Right cardiac atrium (tissue), 5 donors: ENCODE measurements around the gene MAP7D1. TPM values are rescaled to one million over a fixed set of nuclear protein-coding genes. Genes with fewer than 3 reads are reported as not detected.
A peak's percentile ranks its signal among the peaks of the same experiment; 100 is the strongest.
"Not testable (repeated sequence)": the region's sequence is repeated elsewhere in the genome, so short reads cannot be mapped to it uniquely, and the experiment has no call there.

Source experiments
- ATAC-seq, 2 donors: fragments of 200-7000 bp; cut with Tn5 transposase; one replicate each; pipeline versions ENCODE4 v1.8.0 to v1.9.1; 2020; ENCODE audit warnings: moderate library complexity in 2 of 2, mild to moderate bottlenecking in 1 of 2
- DNase-seq, 3 donors: peaks; one replicate each; pipeline ENCODE4 v3.0.0-alpha.2; 2020
- H3K27ac ChIP-seq: one replicate; pipeline ENCODE4 v1.5.1; 2013; ENCODE audit warnings: mild to moderate bottlenecking, low read length, control low read depth, moderate library complexity
- H3K27me3 ChIP-seq: one replicate; pipeline ENCODE4 v1.6.1; 2013; ENCODE audit not compliant: control insufficient read depth, insufficient read depth
- H3K4me1 ChIP-seq: one replicate; pipeline ENCODE4 v1.6.1; 2013; ENCODE audit warnings: low read length; ENCODE audit not compliant: control insufficient read depth, insufficient read depth
- H3K4me3 ChIP-seq: one replicate; pipeline ENCODE4 v1.5.1; 2013; ENCODE audit warnings: low read length, control low read depth
- H3K9me3 ChIP-seq: one replicate; pipeline ENCODE4 v1.6.1; 2013; ENCODE audit warnings: low read length; ENCODE audit not compliant: control insufficient read depth
- whole genome bisulfite sequencing: extraction: QIAGEN DNeasy Blood & Tissue Kit; methylation state at CpG from one replicate; pipeline ENCODE4 v1.1.7; 2013; 5-methylcytosine and 5-hydroxymethylcytosine counted together
- intact Hi-C, 4 donors: fragments of 100-400 bp; cut with DNase I; formaldehyde crosslinking; loops; one replicate each; pipeline versions ENCODE4 v1.11.0 to v1.14.0; 2022 to 2023
- polyA plus RNA-seq: library from polyadenylated mRNA; stranded (reverse); fragments of 200-250 nt; gene quantifications from one replicate; pipeline ENCODE4 v1.2.3, GENCODE V29; 2013
- total RNA-seq, 4 donors: library from RNA; stranded (reverse); fragmentation: NEBNext Ultra II Directional; extraction: Animal tissue kit (Norgen Biotek cat#: 25700); gene quantifications; one replicate each; pipeline ENCODE4 v1.2.1, GENCODE V29; 2021
- donor health status: healthy with polysubstance abuse.
- donor health status: DM: no; HTN: yes; CAD: no.
- donor health status: DM: no; HTN: no; CAD: no.
- donor health status: DM: no; HTN: yes; CAD: no; lungs with severe emphysema.
- donor health status: DM: yes; HTN: yes; CAD: no.

MAP7D1 gene
- total and polyA plus RNA-seq, 5 donors = 285 to 403 (median 358) TPM

- intact Hi-C loops = no loop called here
- Histone ChIP-seq H3K4me1 (peaks cover 16% of the 10 kb centered on the region), H3K4me3 (no peak overlapping the region), H3K27me3 (no peaks in the 10 kb centered on the region), H3K9me3 (no peaks in the 10 kb centered on the region), H3K27ac (peak overlapping the region; percentile 81)
- peak; percentile 87 to 94 (median 89) for DNase-seq
- WGBS = 27% methylated on average over 6 of the region's 6 CpGs
- ATAC-seq = peak; percentile 75 to 82
These were observed 51.4 kb downstream of the MAP7D1 start for GRCh38 chr1:36207339-36207738.

- peaks cover 14% of the 10 kb centered on the region for H3K4me1 ChIP-seq
- H3K27ac ChIP-seq = peak overlapping the region; percentile 59
- no peak overlapping the region for H3K4me3 ChIP-seq
- no peaks in the 10 kb centered on the region for H3K9me3 ChIP-seq
- WGBS = 61% methylated on average over 6 of the region's 6 CpGs
- intact Hi-C loops = no loop called here
- no peak for DNase-seq
- no peaks in the 10 kb centered on the region for H3K27me3 ChIP-seq
- peak; percentile 25 to 50 for ATAC-seq
These were observed 53.2 kb downstream of the MAP7D1 start for GRCh38 chr1:36208978-36209703.

GRCh38 chr1:36211307-36211706 is 55.3 kb downstream of the MAP7D1 start:
- Histone ChIP-seq H3K4me1 (peaks cover 4% of the 10 kb centered on the region), H3K4me3 (no peak overlapping the region), H3K9me3 (no peaks in the 10 kb centered on the region), H3K27ac (no peak overlapping the region), H3K27me3 (no peaks in the 10 kb centered on the region)
- intact Hi-C loops = no loop called here
- DNase-seq (no peak), ATAC-seq (no peak)
- 97% methylated on average over 3 of the region's 3 CpGs for WGBS

- Histone ChIP-seq H3K4me3 (no peak overlapping the region), H3K27ac (no peak overlapping the region), H3K4me1 (peaks cover 4% of the 10 kb centered on the region), H3K27me3 (no peaks in the 10 kb centered on the region), H3K9me3 (no peaks in the 10 kb centered on the region)
- intact Hi-C loops = no loop called here
- ATAC-seq (no peak), DNase-seq (no peak)
- 72% methylated on average over 2 of the region's 2 CpGs for WGBS
These were observed 55.9 kb downstream of the MAP7D1 start for GRCh38 chr1:36211841-36212240.

- intact Hi-C loops = no loop called here
- WGBS = 68% methylated on average over 2 of the region's 2 CpGs
- DNase-seq = no peak
These were observed 56.8 kb downstream of the MAP7D1 start for GRCh38 chr1:36212782-36213181.

GRCh38 chr1:36217670-36218069 is 61.7 kb downstream of the MAP7D1 start:
- Histone ChIP-seq H3K27me3 (no peaks in the 10 kb centered on the region), H3K4me3 (no peak overlapping the region), H3K27ac (no peak overlapping the region), H3K9me3 (no peaks in the 10 kb centered on the region), H3K4me1 (peaks cover 4% of the 10 kb centered on the region)
- 52% methylated on average over 2 of the region's 2 CpGs for WGBS
- intact Hi-C loops = no loop called here
- DNase-seq (no peak), ATAC-seq (peak; percentile 51 to 57)

More at GRCh38 chr1:36212782-36213181, 56.8 kb downstream of the MAP7D1 start:
- H3K4me3 ChIP-seq = no peak overlapping the region
- H3K9me3 ChIP-seq = no peaks in the 10 kb centered on the region
- no peak overlapping the region for H3K27ac ChIP-seq
- no peaks in the 10 kb centered on the region for H3K27me3 ChIP-seq
- ATAC-seq = no peak
- peaks cover 4% of the 10 kb centered on the region for H3K4me1 ChIP-seq

GRCh38 chr1:36221901-36222300 is 65.9 kb downstream of the MAP7D1 start:
- not testable (repeated sequence) for ATAC-seq, H3K4me1 ChIP-seq, H3K9me3 ChIP-seq, DNase-seq, H3K4me3 ChIP-seq, H3K27ac ChIP-seq, H3K27me3 ChIP-seq
- WGBS = 97% methylated on average over 7 of the region's 7 CpGs
- intact Hi-C loops = loop anchor here in 2 of 4 donors (2.0 to 10.0 kb wide), 2 partner anchors 61 to 63 kb away; no protein-coding TSS in a partner anchor

- no peaks in the 10 kb centered on the region for H3K27me3 ChIP-seq
- H3K9me3 ChIP-seq = no peaks in the 10 kb centered on the region
- H3K4me3 ChIP-seq = peak overlapping the region; percentile 60
- DNase-seq (no peak), ATAC-seq (no peak)
- peak overlapping the region; percentile 98 for H3K27ac ChIP-seq
- intact Hi-C loops = loop anchor here in 2 of 4 donors (2.0 to 10.0 kb wide), 2 partner anchors 62 kb away; no protein-coding TSS in a partner anchor
- H3K4me1 ChIP-seq = no peaks in the 10 kb centered on the region
- WGBS = 85% methylated on average over 33 of the region's 33 CpGs
These were observed 66.8 kb downstream of the MAP7D1 start for GRCh38 chr1:36222481-36223380.

- Histone ChIP-seq H3K4me1 (no peaks in the 10 kb centered on the region), H3K4me3 (peak overlapping the region; percentile 60), H3K9me3 (no peaks in the 10 kb centered on the region), H3K27me3 (no peaks in the 10 kb centered on the region), H3K27ac (peak overlapping the region; percentile 98)
- no peak for DNase-seq
- intact Hi-C loops = loop anchor here in 2 of 4 donors (2.0 to 10.0 kb wide), 2 partner anchors 61 to 63 kb away; no protein-coding TSS in a partner anchor
- 2% methylated on average over 16 of the region's 16 CpGs for WGBS
- peak in 1 of 2 donors; percentile 14 for ATAC-seq
These were observed 67.5 kb downstream of the MAP7D1 start for GRCh38 chr1:36223381-36223995.

GRCh38 chr1:36223996-36224536 is 68.1 kb downstream of the MAP7D1 start, which contains the start of gene THRAP3:
TSS of gene THRAP3 (plus strand) at chr1:36224443. CDS start at chr1:36282564, 58,121 bp downstream.
- no peaks in the 10 kb centered on the region for H3K9me3 ChIP-seq
- no peaks in the 10 kb centered on the region for H3K27me3 ChIP-seq
- H3K4me3 ChIP-seq = peak within 1 kb of the TSS; percentile 60
- ATAC-seq (peak; percentile 98 to 99), DNase-seq (peak; percentile 99 to 100 (median 100))
- no peaks in the 10 kb centered on the region for H3K4me1 ChIP-seq
- peak within 1 kb of the TSS; percentile 98 for H3K27ac ChIP-seq
- intact Hi-C loops = loop anchor here in 2 of 4 donors (2.0 to 10.0 kb wide), 2 partner anchors 61 to 63 kb away; no protein-coding TSS in a partner anchor
- under 1% methylated on average over 45 of the region's 45 CpGs for WGBS
